ENCODE data around the gene GUSB. TPM values are rescaled to one million over a fixed set of nuclear protein-coding genes. Genes with fewer than 3 reads are reported as not detected.

The GUSB gene
- total and polyA plus RNA-seq, 9 of the 15 experiments (the other 6 are each of a cell fraction or from before 2014, with no cell fraction given): 22.7 to 102 (median 60.1) TPM

- TF ChIP-seq ZNF146 (CRISPR knock-in tag; IDR thresholded peaks at IDR 0.05; ENCODE audit: unreplicated experiment): peak; percentile 3
- no peak; the same call in 1 of the 2 replicates for TF ChIP-seq ELF1 (tag; IDR thresholded peaks at IDR 0.05)
- TF ChIP-seq PHB2 (IDR thresholded peaks at IDR 0.05; ENCODE audit: low read depth): no peak
- peak; percentile 86 for TF ChIP-seq ZZZ3 (IDR thresholded peaks at IDR 0.05)
- TF ChIP-seq ZNF324 (CRISPR knock-in tag; IDR thresholded peaks at IDR 0.05): peak; percentile 46; the same call in 1 of the 2 replicates
- peak; percentile 34 for TF ChIP-seq GTF3C2 (IDR thresholded peaks at IDR 0.05; ENCODE audit: borderline replicate concordance, extremely low read depth, insufficient read length)
- no peak for TF ChIP-seq HOXB6 (CRISPR knock-in tag; IDR thresholded peaks at IDR 0.05; ENCODE audit: borderline replicate concordance)
- peak; percentile 91; the same call in 1 of the 2 replicates for TF ChIP-seq ATF6 (CRISPR knock-in tag; IDR thresholded peaks at IDR 0.05)
- TF ChIP-seq POU5F1 (IDR thresholded peaks at IDR 0.05; ENCODE audit: borderline replicate concordance, low read depth, low read length, partially characterized antibody): peak; percentile 80
- 0 out of 2 replicates have a peak, but pooled peaks have one; percentile 61 for TF ChIP-seq SMAD3 (CRISPR knock-in tag; conservative IDR thresholded peaks at IDR 0.05)
- TF ChIP-seq ARID2 (IDR thresholded peaks at IDR 0.05): no peak
- 0 out of 2 replicates have a peak, but pooled peaks have one; percentile 3 for TF ChIP-seq ZNF24 (IDR thresholded peaks at IDR 0.05)
- TF ChIP-seq ZNF384 (IDR thresholded peaks at IDR 0.05; ENCODE audit: low read depth, low read length): peak; percentile 32
- TF ChIP-seq ETV5 (CRISPR knock-in tag; IDR thresholded peaks at IDR 0.05; ENCODE audit: low read depth): peak; percentile 88
- peak; percentile 98 for TF ChIP-seq ARID4B (CRISPR knock-in tag; IDR thresholded peaks at IDR 0.05)
- TF ChIP-seq TAF15 (IDR thresholded peaks at IDR 0.05; ENCODE audit: low read depth, low read length): no peak
- no peak for TF ChIP-seq PTTG1 (tag; IDR thresholded peaks at IDR 0.05; ENCODE audit: low read depth)
- TF ChIP-seq GATAD2B (IDR thresholded peaks at IDR 0.05; ENCODE audit: borderline replicate concordance): peak; percentile 95
Measured at GRCh38 chr7:65981965-65982792, at the start of gene GUSB (continued).

All from K562 (cell line).